GM18499 (cell line): ENCODE data around the gene INPPL1.
A peak's percentile ranks its signal among the peaks of the same experiment; 100 is the strongest.

Experiments used
- ATAC-seq: cut with Tn5 transposase; IDR thresholded peaks from one replicate; pipeline ENCODE4 v1.9.1; 2021; ENCODE audit warnings: moderate number of reproducible peaks; ENCODE audit not compliant: insufficient read depth, unreplicated experiment

Gene INPPL1

GRCh38 chr11:72208281-72208680, 16.3 kb upstream of the INPPL1 start:
- no peak for ATAC-seq

GRCh38 chr11:72209101-72209500, 15.5 kb upstream of the INPPL1 start:
- ATAC-seq = no peak

- no peak for ATAC-seq
These were observed 7.9 kb upstream of the INPPL1 start, which contains the start of gene FOLR2 for GRCh38 chr11:72216638-72217037. FOLR2 (plus strand) TSS chr11:72216794; CDS start chr11:72218585, 1,791 bp downstream.

GRCh38 chr11:72217841-72218240, 6.7 kb upstream of the INPPL1 start:
- ATAC-seq = no peak

GRCh38 chr11:72218251-72218745, 6.3 kb upstream of the INPPL1 start:
- no peak for ATAC-seq

- ATAC-seq = no peak
These were observed 3.7 kb upstream of the INPPL1 start for GRCh38 chr11:72220696-72221363.

GRCh38 chr11:72221386-72222075, 3.0 kb upstream of the INPPL1 start:
- ATAC-seq = no peak

- ATAC-seq = no peak
These were observed 2.3 kb upstream of the INPPL1 start for GRCh38 chr11:72222106-72222891.

- ATAC-seq = peak; percentile 53
These were observed 1.5 kb upstream of the INPPL1 start for GRCh38 chr11:72222907-72223614.

- peak; percentile 29 for ATAC-seq
These were observed 678 bp upstream of the INPPL1 start for GRCh38 chr11:72223615-72224563.

- ATAC-seq = no peak
These were observed 914 bp downstream of the INPPL1 start for GRCh38 chr11:72225411-72225951.

- no peak for ATAC-seq
These were observed 2.1 kb downstream of the INPPL1 start for GRCh38 chr11:72226701-72227100.

GRCh38 chr11:72227316-72228228, 3.0 kb downstream of the INPPL1 start:
- ATAC-seq = no peak

GRCh38 chr11:72228229-72228843, 3.8 kb downstream of the INPPL1 start:
- ATAC-seq = no peak

- ATAC-seq = no peak
These were observed 4.3 kb downstream of the INPPL1 start for GRCh38 chr11:72228844-72229231.

- ATAC-seq = no peak
These were observed 4.9 kb downstream of the INPPL1 start for GRCh38 chr11:72229336-72229924.
